Endothelial cell of umbilical vein (primary cell): Measurements from ENCODE around the gene CLSTN2. TPM values are rescaled to one million over a fixed set of nuclear protein-coding genes. Genes with fewer than 3 reads are reported as not detected.

Source experiments
- BruUV-seq: library from RNA; stranded (reverse); fragments of 400-500 nt; replicated peaks from 2 replicates; lab custom pipeline; 2021; lab: Mats Ljungman, UMichigan
- CTCF ChIA-PET: fragments of 300-600, 350-600 bp; sonication (Branson Sonifier 250); formaldehyde crosslinking; loops from one replicate; lab custom pipeline; 2021; ENCODE audit warnings: antibody characterized with exemption, inconsistent platforms; lab: Charles Lee
- POLR2A ChIA-PET: fragments of 300-600, 350-600 bp; sonication (Branson Sonifier 250); formaldehyde crosslinking; loops from one replicate; lab custom pipeline; 2021; ENCODE audit warnings: antibody characterized with exemption, inconsistent platforms; lab: Charles Lee
- DNase-seq: peaks from one replicate; pipeline ENCODE4 v3.0.0-alpha.2; 2011; ENCODE audit warnings: low read depth, low spot score
- FAIRE-seq: peaks from 2 replicates; lab custom pipeline; 2011; peaks lifted over from hg19 to GRCh38; lab: Jason Lieb, UNC
- H2AFZ ChIP-seq: 2 replicates; pipeline ENCODE4 v1.6.0; 2012; ENCODE audit warnings: low read depth, low read length, control low read depth, inconsistent platforms
- H3K27ac ChIP-seq: 2 replicates; pipeline ENCODE4 v1.5.1; 2011; ENCODE audit warnings: low read depth, mild to moderate bottlenecking, control low read depth, low read length, moderate library complexity; ENCODE audit not compliant: insufficient read depth
- H3K27me3 ChIP-seq, 2 experiments: 2 replicates each; pipeline versions ENCODE4 v1.6.0 to v1.6.1; 2011; ENCODE audit warnings: low read length in 2 of 2, mixed read lengths in 1 of 2; ENCODE audit not compliant: control insufficient read depth in 2 of 2, insufficient read depth in 2 of 2
- H3K36me3 ChIP-seq, 2 experiments: 2 replicates in 1 of 2; 3 replicates in 1 of 2; pipeline ENCODE4 v1.5.1; 2011; ENCODE audit warnings: low read length in 2 of 2, mild to moderate bottlenecking in 1 of 2, moderate library complexity in 1 of 2; ENCODE audit not compliant: control insufficient read depth in 2 of 2, insufficient read depth in 2 of 2; ENCODE audit errors: extremely low read depth in 1 of 2
- H3K4me1 ChIP-seq: 3 replicates; pipeline ENCODE4 v1.5.1; 2011; ENCODE audit warnings: mild to moderate bottlenecking, low read length; ENCODE audit not compliant: control insufficient read depth, insufficient read depth; ENCODE audit errors: extremely low read depth
- H3K4me2 ChIP-seq: 2 replicates; pipeline ENCODE4 v1.6.1; 2011; ENCODE audit warnings: low read length, control low read depth, mixed read lengths; ENCODE audit not compliant: insufficient read depth
- H3K4me3 ChIP-seq, 3 experiments: fragments of 200-600 bp in 1 of 3; sonication (generic), shearing (Covaris generic) in 1 of 3; replicated peaks in 1 of 3; 2 replicates each; pipeline ENCODE4 v1.5.1; 2011 to 2016; ENCODE audit warnings: control low read depth in 3 of 3, low read length in 3 of 3, mild to moderate bottlenecking in 2 of 3, inconsistent platforms in 1 of 3, low read depth in 1 of 3, moderate library complexity in 1 of 3; ENCODE audit not compliant: insufficient read depth in 1 of 3
- H3K79me2 ChIP-seq: 2 replicates; pipeline ENCODE4 v1.6.0; 2012; ENCODE audit warnings: low read length, inconsistent platforms; ENCODE audit not compliant: control insufficient read depth, insufficient read depth
- H3K9ac ChIP-seq: replicated peaks from 2 replicates; pipeline ENCODE3; 2011; ENCODE audit warnings: low read length, control low read depth; ENCODE audit not compliant: insufficient read depth; ENCODE audit errors: extremely low read depth
- H3K9me1 ChIP-seq: replicated peaks from 3 replicates; pipeline ENCODE4 v1.6.0; 2011; ENCODE audit warnings: mild to moderate bottlenecking, low read length; ENCODE audit not compliant: control insufficient read depth, insufficient read depth; ENCODE audit errors: extremely low read depth
- H3K9me3 ChIP-seq: replicated peaks from 2 replicates; pipeline ENCODE4 v1.5.1; 2012; ENCODE audit warnings: low read length, inconsistent platforms; ENCODE audit not compliant: control insufficient read depth, insufficient read depth
- H4K20me1 ChIP-seq: replicated peaks from 2 replicates; pipeline ENCODE3; 2011; ENCODE audit warnings: mild to moderate bottlenecking, low read length; ENCODE audit not compliant: control insufficient read depth, insufficient read depth; ENCODE audit errors: extremely low read depth
- CTCF ChIP-seq, 2 donors: IDR thresholded peaks; 1 replicate in 1 of 2; 2 replicates in 1 of 2; pipeline ENCODE4 v1.5.1; 2011; ENCODE audit warnings: low read length in 2 of 2, mild to moderate bottlenecking in 2 of 2, moderate library complexity in 2 of 2, control low read depth in 1 of 2, inconsistent platforms in 1 of 2, low read depth in 1 of 2; ENCODE audit not compliant: insufficient read depth in 1 of 2; ENCODE audit errors: extremely low read depth in 1 of 2
- EZH2 ChIP-seq: IDR thresholded peaks from 2 replicates; pipeline ENCODE4 v1.6.1; 2012; ENCODE audit warnings: borderline replicate concordance, low read depth, mild to moderate bottlenecking, moderate library complexity, low read length, inconsistent platforms; ENCODE audit not compliant: severe bottlenecking
- FOS ChIP-seq: IDR thresholded peaks from 2 replicates; pipeline ENCODE4 v1.6.1; 2011; ENCODE audit warnings: mild to moderate bottlenecking, low read length, moderate library complexity, borderline replicate concordance; ENCODE audit not compliant: insufficient read depth
- GATA2 ChIP-seq: IDR thresholded peaks from 2 replicates; pipeline ENCODE4 v1.7.0; 2011; ENCODE audit warnings: low read depth, mild to moderate bottlenecking, moderate library complexity, mixed read lengths, low read length; ENCODE audit not compliant: insufficient read length, insufficient read depth
- JUN ChIP-seq: IDR thresholded peaks from 2 replicates; pipeline ENCODE4 v1.6.1; 2011; ENCODE audit warnings: borderline replicate concordance, low read depth; ENCODE audit not compliant: insufficient read length, insufficient read depth
- MYC ChIP-seq: IDR thresholded peaks from one replicate; pipeline ENCODE4 v1.6.1; 2011; ENCODE audit warnings: mild to moderate bottlenecking, low read depth, low read length
- POLR2A ChIP-seq: IDR thresholded peaks from 2 replicates; pipeline ENCODE4 v1.6.1; 2012; ENCODE audit warnings: low read depth, mild to moderate bottlenecking, control low read depth, low read length
- POLR2AphosphoS5 ChIP-seq: IDR thresholded peaks from 2 replicates; pipeline ENCODE4 v1.6.1; 2012; ENCODE audit warnings: low read depth, mild to moderate bottlenecking, control low read depth, low read length, moderate library complexity; ENCODE audit not compliant: insufficient read depth
- dilution Hi-C: fragments of 300-500 bp; cut with MboI; formaldehyde crosslinking; loops from one replicate; pipeline ENCODE4 v1.15.0; 2019; ENCODE audit warnings: low sequenced_read_pairs; ENCODE audit not compliant: extremely low pct_ligation_motif_present
- intact Hi-C: fragments of 100-400 bp; cut with micrococcal nuclease; formaldehyde crosslinking; loops from one replicate; pipeline ENCODE4 v1.10.0; 2022
- polyA plus RNA-seq, 4 experiments: library from polyadenylated mRNA; depleted of rRNA in 3 of 4; stranded (reverse) in 3 of 4; unstranded in 1 of 4; fragments of >200 nt; gene quantifications; 2 replicates each; pipeline versions ENCODE4 v1.2.1 to v1.2.3, GENCODE V29; 2011 to 2012; ENCODE audit warnings: missing spikeins in 1 of 4
- total RNA-seq: library from RNA; stranded (reverse); gene quantifications from 2 replicates; pipeline ENCODE4 v1.2.3, GENCODE V29; 2021
- TF ChIP-seq, protein P1 (sequence below): IDR thresholded peaks from 2 replicates; pipeline ENCODE4 v1.6.1; 2011; ENCODE audit not compliant: insufficient read depth, insufficient read length

The CLSTN2 gene
- total and polyA plus RNA-seq, 2 donors (not counting 3 experiments of a cell fraction or from before 2014, with no cell fraction given) = 0.26 to 0.38 TPM

DNA sequence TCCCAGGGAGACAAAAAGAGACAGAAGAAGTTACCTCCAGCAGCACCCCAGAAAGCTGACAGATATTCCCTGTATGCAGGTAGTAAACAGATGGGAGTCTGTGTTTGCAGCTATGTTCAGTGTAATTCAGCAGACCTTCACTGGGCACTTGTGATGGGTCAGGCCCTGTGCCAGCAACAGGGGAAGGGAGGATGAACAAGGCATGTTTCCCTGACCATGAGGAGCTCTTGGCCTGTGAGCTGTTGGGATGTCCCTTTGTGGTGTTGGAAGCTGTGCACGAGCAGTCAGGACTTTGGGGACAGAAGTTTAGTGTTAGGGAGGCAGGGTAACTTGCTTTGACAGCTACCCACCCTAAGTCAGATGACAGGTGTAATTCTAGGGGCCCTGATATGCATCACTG is 636.9 kb downstream of the CLSTN2 start:
- no peak for FAIRE-seq
- intact Hi-C loops = no loop called here

DNA sequence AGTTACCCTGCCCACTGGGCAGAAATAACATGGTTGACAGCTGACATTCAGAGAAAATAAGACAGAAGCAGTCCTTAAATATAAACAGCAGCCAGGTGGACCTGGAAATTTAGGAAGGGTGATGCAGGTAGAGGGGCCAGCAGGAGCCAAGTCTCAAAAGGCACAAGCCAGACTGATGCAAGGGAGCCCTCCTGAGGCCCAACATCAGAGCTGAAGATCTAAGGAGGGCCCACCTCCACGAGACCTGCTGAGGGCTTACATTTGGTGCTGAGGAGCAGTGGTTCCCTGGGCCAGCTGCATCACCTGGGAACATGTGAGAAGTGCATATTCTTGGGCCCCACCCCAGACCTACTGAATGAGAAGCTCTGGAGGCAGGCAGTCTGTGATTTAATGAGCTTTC is 637.3 kb downstream of the CLSTN2 start:
- no peak overlapping the region for H3K9ac ChIP-seq
- no peak overlapping the region for H3K4me3 ChIP-seq
- no peaks in the 10 kb centered on the region for H4K20me1 ChIP-seq
- H3K27me3 ChIP-seq = no peaks in the 10 kb centered on the region
- H3K36me3 ChIP-seq = no peaks in the 10 kb centered on the region
- H3K9me1 ChIP-seq = no peaks in the 10 kb centered on the region
- ChIA-PET CTCF (no interaction called here), POLR2A (no interaction called here)
- no peak overlapping the region for H2AFZ ChIP-seq
- dilution Hi-C loops = no loop called here
- H3K4me2 ChIP-seq = no peak overlapping the region
- H3K27ac ChIP-seq = no peak overlapping the region
- DNase-seq (no peak), FAIRE-seq (no peak)
- no peaks in the 10 kb centered on the region for H3K79me2 ChIP-seq
- intact Hi-C loops = no loop called here
- no peaks in the 10 kb centered on the region for H3K4me1 ChIP-seq
- peaks cover 2% of the 10 kb centered on the region for H3K9me3 ChIP-seq
- BruUV-seq = no TSS peak
- TF ChIP-seq POLR2AphosphoS5 (no peak), FOS (no peak), JUN (no peak), EZH2 (no peak), CTCF (IDR thresholded peaks at IDR 0.05; ENCODE audit: extremely low read depth in 1 of 2, insufficient read depth in 1 of 2, low read depth in 1 of 2, low read length in 2 of 2) (no peak), POLR2A (no peak), GATA2 (no peak), MYC (no peak)
- TF ChIP-seq, protein P1, sequence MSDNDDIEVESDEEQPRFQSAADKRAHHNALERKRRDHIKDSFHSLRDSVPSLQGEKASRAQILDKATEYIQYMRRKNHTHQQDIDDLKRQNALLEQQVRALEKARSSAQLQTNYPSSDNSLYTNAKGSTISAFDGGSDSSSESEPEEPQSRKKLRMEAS = no peak

More for the DNA sequence above, 636.9 kb downstream of the CLSTN2 start:
- Histone ChIP-seq H3K9ac (no peak overlapping the region), H3K27ac (no peak overlapping the region), H3K79me2 (no peaks in the 10 kb centered on the region), H4K20me1 (no peaks in the 10 kb centered on the region), H3K36me3 (no peaks in the 10 kb centered on the region), H3K9me3 (peaks cover 2% of the 10 kb centered on the region), H2AFZ (no peak overlapping the region), H3K4me3 (no peak overlapping the region), H3K9me1 (no peaks in the 10 kb centered on the region), H3K4me1 (no peaks in the 10 kb centered on the region), H3K4me2 (no peak overlapping the region), H3K27me3 (no peaks in the 10 kb centered on the region)
- ChIA-PET POLR2A (no interaction called here), CTCF (no interaction called here)
- dilution Hi-C loops = no loop called here
- DNase-seq = no peak
- TF ChIP-seq POLR2AphosphoS5 (no peak), MYC (no peak)
- no TSS peak for BruUV-seq
